Stimulated activated memory B cell treated with anti-CD40 and anti-IgM and Interleukin-4, amounts not matched to agents 10 μg/mL and 1 μg/mL and 100 μg/mL, for 72 hours (primary cell): ENCODE results near the gene CHERP.

ENCODE experiments used
- ATAC-seq: fragments of 150-1000 bp; cut with Tn5 transposase; 2 replicates; pipeline ENCODE4 v1.10.0; 2021
- H3K27ac Mint-ChIP-seq: one replicate; pipeline ENCODE4 v1.8.0; 2022; ENCODE audit warnings: mild to moderate bottlenecking, mixed read lengths
- H3K27me3 Mint-ChIP-seq: one replicate; pipeline ENCODE4 v1.8.0; 2022; ENCODE audit warnings: mixed read lengths
- H3K36me3 Mint-ChIP-seq: one replicate; pipeline ENCODE4 v1.8.0; 2022; ENCODE audit warnings: mixed read lengths
- H3K4me1 Mint-ChIP-seq: one replicate; pipeline ENCODE4 v1.8.0; 2022; ENCODE audit warnings: mixed read lengths
- H3K4me3 Mint-ChIP-seq: one replicate; pipeline ENCODE4 v1.8.0; 2022; ENCODE audit warnings: mild to moderate bottlenecking, moderate library complexity, mixed read lengths
- H3K9me3 Mint-ChIP-seq: one replicate; pipeline ENCODE4 v1.8.0; 2022; ENCODE audit warnings: mixed read lengths

Gene CHERP

GRCh38 chr19:16582486-16583261 is 40.4 kb upstream of the CHERP start:
- H3K4me3 Mint-ChIP-seq, result peak overlapping the region; percentile 29
- peak overlapping the region; percentile 94 for H3K27ac Mint-ChIP-seq
- peaks cover 12% of the 10 kb centered on the region for H3K36me3 Mint-ChIP-seq
- no peak for ATAC-seq
- H3K4me1 Mint-ChIP-seq, result peaks cover 89% of the 10 kb centered on the region
- no peaks in the 10 kb centered on the region for H3K9me3 Mint-ChIP-seq
- no peaks in the 10 kb centered on the region for H3K27me3 Mint-ChIP-seq

GRCh38 chr19:16581971-16582343 is 39.7 kb upstream of the CHERP start:
- Mint-ChIP-seq H3K27ac (peak overlapping the region; percentile 94), H3K9me3 (no peaks in the 10 kb centered on the region), H3K27me3 (no peaks in the 10 kb centered on the region), H3K4me1 (peaks cover 82% of the 10 kb centered on the region), H3K36me3 (peaks cover 12% of the 10 kb centered on the region), H3K4me3 (peak overlapping the region; percentile 69)
- ATAC-seq, result no peak

GRCh38 chr19:16581145-16581970 is 39.1 kb upstream of the CHERP start:
- no peaks in the 10 kb centered on the region for H3K27me3 Mint-ChIP-seq
- peaks cover 76% of the 10 kb centered on the region for H3K4me1 Mint-ChIP-seq
- no peaks in the 10 kb centered on the region for H3K9me3 Mint-ChIP-seq
- ATAC-seq, result no peak
- H3K4me3 Mint-ChIP-seq, result peak overlapping the region; percentile 69
- H3K36me3 Mint-ChIP-seq, result peaks cover 15% of the 10 kb centered on the region
- H3K27ac Mint-ChIP-seq, result peak overlapping the region; percentile 94

GRCh38 chr19:16579381-16579780 is 37.1 kb upstream of the CHERP start:
- peaks cover 70% of the 10 kb centered on the region for H3K4me1 Mint-ChIP-seq
- peaks cover 27% of the 10 kb centered on the region for H3K36me3 Mint-ChIP-seq

GRCh38 chr19:16577531-16577985 is 35.3 kb upstream of the CHERP start:
- no peaks in the 10 kb centered on the region for H3K9me3 Mint-ChIP-seq
- peaks cover 27% of the 10 kb centered on the region for H3K36me3 Mint-ChIP-seq
- H3K27me3 Mint-ChIP-seq, result no peaks in the 10 kb centered on the region
- no peak for ATAC-seq
- no peak overlapping the region for H3K27ac Mint-ChIP-seq
- no peak overlapping the region for H3K4me3 Mint-ChIP-seq
- peaks cover 73% of the 10 kb centered on the region for H3K4me1 Mint-ChIP-seq

More at GRCh38 chr19:16579381-16579780, 37.1 kb upstream of the CHERP start:
- no peaks in the 10 kb centered on the region for H3K27me3 Mint-ChIP-seq
- H3K4me3 Mint-ChIP-seq, result no peak overlapping the region
- H3K27ac Mint-ChIP-seq, result peak overlapping the region; percentile 94
- ATAC-seq, result no peak
- no peaks in the 10 kb centered on the region for H3K9me3 Mint-ChIP-seq

GRCh38 chr19:16576690-16577530 is 34.7 kb upstream of the CHERP start:
- no peaks in the 10 kb centered on the region for H3K9me3 Mint-ChIP-seq
- peaks cover 27% of the 10 kb centered on the region for H3K36me3 Mint-ChIP-seq
- no peak for ATAC-seq
- H3K4me3 Mint-ChIP-seq, result no peak overlapping the region
- H3K4me1 Mint-ChIP-seq, result peaks cover 69% of the 10 kb centered on the region
- no peaks in the 10 kb centered on the region for H3K27me3 Mint-ChIP-seq
- H3K27ac Mint-ChIP-seq, result no peak overlapping the region

- H3K9me3 Mint-ChIP-seq, result no peaks in the 10 kb centered on the region
- H3K27me3 Mint-ChIP-seq, result no peaks in the 10 kb centered on the region
- H3K27ac Mint-ChIP-seq, result no peak overlapping the region
- H3K36me3 Mint-ChIP-seq, result peaks cover 25% of the 10 kb centered on the region
- no peak overlapping the region for H3K4me3 Mint-ChIP-seq
- ATAC-seq, result no peak
- peaks cover 69% of the 10 kb centered on the region for H3K4me1 Mint-ChIP-seq
These were observed 33.8 kb upstream of the CHERP start for GRCh38 chr19:16575861-16576689.

GRCh38 chr19:16575282-16575681 is 33.0 kb upstream of the CHERP start:
- Mint-ChIP-seq H3K9me3 (no peaks in the 10 kb centered on the region), H3K27ac (peak overlapping the region; percentile 53), H3K36me3 (peaks cover 21% of the 10 kb centered on the region), H3K4me1 (peaks cover 67% of the 10 kb centered on the region), H3K4me3 (peak overlapping the region; percentile 30), H3K27me3 (no peaks in the 10 kb centered on the region)
- no peak for ATAC-seq

GRCh38 chr19:16573925-16574324 is 31.7 kb upstream of the CHERP start:
- no peak for ATAC-seq
- Mint-ChIP-seq H3K9me3 (no peaks in the 10 kb centered on the region), H3K27me3 (no peaks in the 10 kb centered on the region), H3K27ac (peak overlapping the region; percentile 19), H3K36me3 (peaks cover 27% of the 10 kb centered on the region), H3K4me3 (peak overlapping the region; percentile 86), H3K4me1 (peaks cover 62% of the 10 kb centered on the region)

GRCh38 chr19:16573296-16573695 is 31.1 kb upstream of the CHERP start:
- H3K27me3 Mint-ChIP-seq, result no peaks in the 10 kb centered on the region
- ATAC-seq, result no peak
- peaks cover 28% of the 10 kb centered on the region for H3K36me3 Mint-ChIP-seq
- peaks cover 61% of the 10 kb centered on the region for H3K4me1 Mint-ChIP-seq
- H3K4me3 Mint-ChIP-seq, result peak overlapping the region; percentile 86
- peak overlapping the region; percentile 88 for H3K27ac Mint-ChIP-seq
- no peaks in the 10 kb centered on the region for H3K9me3 Mint-ChIP-seq

- ATAC-seq, result peak; percentile 96
- peak within 1 kb of the TSS; percentile 88 for H3K27ac Mint-ChIP-seq
- H3K9me3 Mint-ChIP-seq, result no peaks in the 10 kb centered on the region
- no peaks in the 10 kb centered on the region for H3K27me3 Mint-ChIP-seq
- peak within 1 kb of the TSS; percentile 86 for H3K4me3 Mint-ChIP-seq
- peaks cover 26% of the 10 kb centered on the region for H3K36me3 Mint-ChIP-seq
- peaks cover 59% of the 10 kb centered on the region for H3K4me1 Mint-ChIP-seq
These were observed 30.3 kb upstream of the CHERP start, which contains the start of gene SLC35E1 for GRCh38 chr19:16572332-16573211. Gene SLC35E1, minus strand, starts transcription at chr19:16572415. Its CDS starts 51 bp downstream, at chr19:16572364.

GRCh38 chr19:16571822-16572331 is 29.6 kb upstream of the CHERP start:
- Mint-ChIP-seq H3K27me3 (no peaks in the 10 kb centered on the region), H3K27ac (peak overlapping the region; percentile 88), H3K36me3 (peaks cover 27% of the 10 kb centered on the region), H3K9me3 (no peaks in the 10 kb centered on the region), H3K4me1 (peaks cover 59% of the 10 kb centered on the region), H3K4me3 (peak overlapping the region; percentile 85)
- ATAC-seq, result peak; percentile 60

GRCh38 chr19:16571283-16571682 is 29.0 kb upstream of the CHERP start:
- ATAC-seq, result no peak
- Mint-ChIP-seq H3K9me3 (no peaks in the 10 kb centered on the region), H3K36me3 (peaks cover 29% of the 10 kb centered on the region), H3K27me3 (no peaks in the 10 kb centered on the region), H3K4me3 (peak overlapping the region; percentile 85), H3K27ac (peak overlapping the region; percentile 88), H3K4me1 (peaks cover 65% of the 10 kb centered on the region)
